Pons (tissue), 1 donor: ENCODE results near the gene SRMS.
"Not testable (repeated sequence)": the region's sequence is repeated elsewhere in the genome, so short reads cannot be mapped to it uniquely, and the experiment has no call there.

Experiments
- DNase-seq: peaks from one replicate; pipeline ENCODE4 v3.0.0-alpha.2; 2016; ENCODE audit warnings: low spot score

The SRMS gene

DNA sequence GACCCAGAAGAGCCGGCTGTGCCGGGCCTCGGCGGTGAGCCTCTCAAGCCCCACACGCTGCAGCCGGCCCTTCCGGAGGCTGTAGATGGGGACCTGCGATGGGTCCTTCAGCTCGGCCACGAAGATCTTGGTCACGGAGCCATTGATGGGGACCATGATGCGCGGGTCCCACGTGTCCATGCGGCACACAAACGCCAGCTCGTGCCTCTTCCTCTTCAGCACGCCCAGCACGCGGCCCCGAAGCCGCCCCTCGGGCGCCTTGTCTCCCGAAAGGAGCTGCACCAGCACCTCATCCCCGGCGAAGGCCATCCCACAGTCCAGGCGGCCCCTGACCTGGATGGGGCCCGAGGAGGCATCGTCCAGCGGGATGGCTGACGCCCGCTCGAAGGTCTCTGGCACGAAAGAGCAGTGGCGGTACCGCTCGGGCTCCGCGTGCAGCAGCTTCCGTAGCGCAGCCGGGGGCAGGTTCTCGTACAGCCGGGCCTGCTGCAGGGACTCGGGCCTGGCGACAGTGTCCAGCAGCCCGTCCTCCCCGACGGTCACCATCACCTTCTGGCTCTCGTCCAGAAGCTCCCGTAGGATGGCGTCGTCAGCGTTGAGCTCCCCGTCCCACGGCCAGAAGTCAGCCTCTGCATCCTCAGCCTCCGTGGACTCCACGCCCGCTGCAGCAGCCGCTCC, 17.6 kb upstream of the SRMS start:
- DNase-seq: no peak

DNA sequence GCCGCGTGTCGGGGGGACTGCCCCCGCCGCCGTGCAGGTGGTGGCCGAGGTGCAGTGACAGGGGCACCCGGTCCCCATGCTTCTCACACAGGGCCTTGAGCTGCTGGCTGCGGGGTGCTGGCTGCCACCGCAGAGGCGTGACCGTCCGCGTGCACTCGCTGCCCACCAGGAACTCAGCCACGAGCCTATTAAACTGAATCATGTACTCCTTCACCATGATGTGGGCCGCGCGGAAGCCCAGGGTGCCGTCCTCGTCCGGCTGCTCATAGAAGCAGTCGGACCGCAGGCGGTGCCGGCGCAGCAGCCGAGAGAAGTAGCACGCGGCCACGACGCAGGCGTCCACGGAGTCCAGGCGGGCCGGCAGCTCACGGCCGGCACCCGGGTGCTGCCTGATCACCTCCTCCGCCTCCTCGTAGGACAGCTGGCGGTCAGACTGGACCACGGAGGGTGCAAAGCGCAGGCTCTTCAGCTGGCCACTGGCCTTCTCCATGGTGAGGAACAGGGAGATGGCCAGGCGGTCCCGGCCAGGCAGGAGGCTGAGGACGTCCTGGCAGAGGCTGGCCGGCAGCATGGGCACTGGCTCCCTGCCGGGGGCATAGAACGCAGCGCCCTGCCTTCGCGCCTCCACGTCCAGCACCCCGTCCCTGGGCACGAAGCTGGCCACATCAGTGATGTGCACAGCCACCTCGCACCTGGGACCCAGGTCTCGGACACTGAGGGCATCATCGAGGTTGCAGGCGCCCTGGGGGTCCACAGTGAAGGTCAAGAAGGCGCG, 16.7 kb upstream of the SRMS start:
- DNase-seq: no peak

DNA sequence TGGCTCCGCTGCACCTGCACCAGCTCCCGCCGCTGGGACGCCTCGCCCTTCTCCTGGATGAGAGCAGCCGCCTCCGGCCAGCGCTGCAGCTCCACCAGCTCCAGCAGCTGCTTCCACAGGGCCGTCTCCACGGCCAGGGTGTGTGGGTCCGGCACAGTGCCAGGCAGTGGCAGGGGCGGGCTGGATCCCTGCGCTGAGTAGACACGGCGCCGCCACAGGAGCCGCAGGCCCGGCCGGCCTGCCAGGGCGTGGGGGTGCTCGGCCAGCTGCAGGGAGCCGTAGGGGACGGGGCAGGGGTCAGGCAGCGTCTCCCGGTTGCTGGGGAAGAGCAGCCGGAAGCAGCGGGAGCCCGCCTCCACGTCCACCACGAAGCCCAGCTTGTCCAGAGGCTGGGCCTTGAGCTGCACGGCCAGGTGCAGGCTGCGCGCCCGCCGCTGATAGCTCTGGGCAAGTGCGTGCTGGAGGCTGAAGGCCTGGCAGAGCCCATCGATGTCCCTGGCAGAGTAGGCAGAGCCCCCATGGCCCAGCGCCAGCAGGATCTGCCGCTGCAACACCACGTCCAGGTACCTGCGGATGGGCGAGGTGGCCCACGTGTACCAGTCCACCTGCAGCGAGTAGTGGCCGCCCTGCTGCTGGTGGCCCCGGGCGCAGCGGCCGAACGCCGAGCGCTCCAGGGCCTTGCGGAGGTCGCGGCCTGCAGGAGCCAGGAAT, 15.8 kb upstream of the SRMS start:
- DNase-seq: no peak

DNA sequence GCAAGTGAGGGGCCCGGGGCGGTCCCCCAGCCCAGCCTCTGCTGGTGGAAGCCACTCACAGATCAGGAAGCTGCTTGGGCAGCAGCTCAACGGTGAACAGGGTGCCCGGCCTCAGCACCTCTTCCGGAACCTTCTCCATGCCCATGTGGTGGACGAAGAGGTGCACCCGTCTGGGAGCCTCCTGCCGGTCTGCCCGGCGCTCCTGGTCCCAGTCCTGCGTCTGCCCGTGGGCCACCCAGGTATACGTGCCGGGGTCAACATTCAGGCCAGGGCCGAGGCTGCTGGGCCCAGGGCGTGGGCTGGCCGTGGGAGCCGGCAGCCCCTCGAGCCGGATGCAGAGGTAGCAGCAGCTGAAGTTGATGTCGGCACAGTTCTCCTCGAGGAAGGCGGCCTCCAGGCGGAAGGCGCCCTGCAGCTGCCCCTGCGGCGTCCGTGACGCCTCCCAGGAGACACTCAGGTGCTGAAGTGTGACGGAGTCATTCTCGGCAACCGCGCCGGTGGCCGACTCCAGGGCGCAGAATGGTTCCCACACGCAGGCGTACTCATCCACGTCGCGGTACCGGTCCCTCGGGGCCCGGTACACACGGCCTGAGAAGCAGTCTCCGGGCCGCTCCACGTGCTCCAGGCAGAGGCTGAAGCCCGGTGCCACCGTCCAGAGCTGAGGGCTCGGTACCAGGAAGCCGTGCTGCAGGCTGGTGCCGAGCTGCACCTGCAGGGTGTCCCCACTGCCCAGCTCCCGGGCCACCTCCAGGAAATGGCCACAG, 15.1 kb upstream of the SRMS start:
- DNase-seq: no peak

DNA sequence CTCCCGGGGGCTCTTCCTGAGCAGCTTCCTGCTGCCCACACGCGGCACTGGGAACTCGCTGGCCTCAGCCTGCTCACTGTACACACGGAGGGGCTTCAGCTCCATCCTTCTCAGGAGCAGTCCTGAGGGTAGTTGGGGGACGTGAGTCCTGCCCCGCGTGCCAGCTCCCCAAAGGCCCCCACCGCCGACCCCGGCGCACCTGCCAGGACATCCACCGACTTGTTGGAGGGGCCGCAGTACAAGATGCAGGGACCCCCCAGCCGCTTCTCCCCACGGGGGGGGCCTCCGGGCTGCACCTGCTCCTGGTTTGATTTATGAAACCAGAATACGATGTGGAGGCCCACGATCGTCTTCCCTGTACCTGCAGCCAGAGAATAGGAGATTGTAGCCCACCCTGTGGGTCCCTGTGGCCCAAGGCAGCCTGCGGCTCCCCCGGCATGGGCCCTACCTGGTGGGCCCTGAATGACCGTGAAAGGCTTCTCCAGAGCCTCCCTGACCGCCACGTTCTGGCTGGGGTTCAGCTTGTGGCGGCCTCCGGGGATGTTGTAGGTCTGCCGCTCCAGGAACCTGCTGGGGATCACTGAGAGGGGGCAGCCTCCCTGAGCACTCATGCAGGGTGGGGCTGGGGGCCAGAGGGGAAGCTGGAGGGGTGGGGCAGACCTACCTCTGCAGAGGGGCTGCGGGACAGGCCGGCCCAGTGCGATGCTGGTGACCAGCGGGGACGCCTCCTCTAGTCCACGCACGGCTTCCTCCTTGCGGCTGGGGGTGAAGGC, 14.3 kb upstream of the SRMS start:
- no peak for DNase-seq

DNA sequence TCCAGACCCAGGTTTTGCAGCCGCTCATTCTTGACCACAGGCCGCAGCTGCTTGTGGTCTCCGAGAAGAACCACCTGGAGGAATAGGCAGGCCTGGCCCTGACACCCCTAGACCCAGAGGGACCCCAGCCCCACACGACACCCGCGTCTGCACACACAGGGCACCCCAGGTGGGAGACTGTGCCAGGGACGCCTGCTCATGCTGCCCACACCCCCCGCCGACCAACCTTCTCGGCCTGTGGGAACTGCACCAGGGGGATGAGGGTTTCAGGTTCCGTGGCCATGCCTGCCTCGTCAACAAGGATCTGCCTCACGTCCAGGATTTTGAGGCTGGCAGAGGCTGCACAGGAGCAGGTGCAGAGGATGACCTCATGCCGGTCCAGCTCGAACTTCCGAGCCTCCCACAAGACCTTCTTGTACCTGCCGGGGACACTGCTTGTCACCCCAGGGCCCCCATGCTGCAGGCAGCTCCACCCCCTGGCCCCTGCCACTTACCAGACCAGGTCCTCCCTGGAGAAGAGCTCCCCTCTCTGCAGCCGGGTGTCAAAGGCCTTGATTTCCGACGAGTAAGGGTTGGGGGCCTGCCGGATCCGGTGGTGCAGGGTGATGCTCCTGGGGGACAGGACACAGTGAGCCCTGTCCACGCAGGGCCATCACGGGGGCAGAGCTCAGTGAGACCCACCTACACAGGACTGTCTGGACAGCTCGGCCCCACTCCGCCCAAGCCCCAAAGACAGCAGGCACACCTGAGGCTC, 13.5 kb upstream of the SRMS start:
- no peak for DNase-seq

DNA sequence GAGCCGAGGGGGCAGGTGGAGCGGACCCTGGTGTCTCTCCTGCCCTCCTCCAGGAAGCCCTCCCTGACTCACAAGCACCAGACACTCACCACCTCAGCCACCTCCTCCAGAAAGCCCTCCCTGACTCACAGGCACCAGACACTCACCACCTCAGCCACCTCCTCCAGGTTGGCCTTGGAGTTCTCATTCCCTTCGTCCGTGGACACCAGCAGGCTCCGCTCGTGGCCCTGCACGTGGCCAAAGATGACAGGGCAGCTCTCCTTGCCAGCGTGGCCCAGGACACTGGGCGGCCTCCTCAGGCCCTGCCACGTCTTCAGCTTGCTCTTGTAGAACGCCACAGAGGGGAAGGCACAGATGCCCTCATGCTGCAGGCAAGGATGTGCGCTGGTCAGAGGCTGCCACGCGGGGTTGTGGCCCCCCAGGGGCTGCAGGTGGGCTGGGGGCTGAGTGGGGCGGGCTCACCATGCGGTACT, 12.8 kb upstream of the SRMS start:
- DNase-seq: no peak

DNA sequence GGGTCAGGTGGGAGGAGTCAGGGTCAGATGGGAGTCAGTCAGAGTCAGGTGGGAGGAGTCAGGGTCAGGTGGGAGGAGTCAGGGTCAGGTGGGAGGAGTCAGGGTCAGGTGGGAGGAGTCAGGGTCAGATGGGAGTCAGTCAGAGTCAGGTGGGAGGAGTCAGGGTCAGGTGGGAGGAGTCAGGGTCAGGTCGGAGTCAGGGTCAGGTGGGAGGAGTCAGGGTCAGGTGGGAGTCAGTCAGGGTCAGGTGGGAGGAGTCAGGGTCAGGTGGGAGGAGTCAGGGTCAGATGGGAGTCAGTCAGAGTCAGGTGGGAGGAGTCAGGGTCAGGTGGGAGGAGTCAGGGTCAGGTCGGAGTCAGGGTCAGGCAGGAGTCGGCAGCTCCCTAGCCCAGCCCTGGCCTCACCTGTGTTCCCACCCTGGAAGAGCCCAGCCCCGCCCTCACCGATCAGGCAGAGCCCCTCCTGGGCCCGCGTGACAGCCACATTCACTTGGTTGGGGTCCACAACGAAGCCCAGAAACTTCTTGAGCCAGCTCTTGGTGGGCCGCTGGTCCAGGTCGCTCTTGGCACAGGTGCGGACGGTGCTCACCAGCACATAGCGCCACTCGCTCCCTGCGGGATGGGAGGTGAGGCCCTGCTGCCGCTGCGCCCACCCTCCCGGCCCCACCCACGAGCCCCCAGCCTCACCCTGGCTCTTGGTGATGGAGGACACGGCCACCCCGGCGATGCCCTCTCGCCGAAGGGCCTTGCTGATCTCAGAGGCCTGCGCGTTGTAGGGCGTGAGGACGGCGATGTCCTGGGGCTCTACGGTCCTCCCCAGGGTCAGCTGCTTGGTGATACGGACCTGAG, 12.2 kb upstream of the SRMS start:
- not testable (repeated sequence) for DNase-seq

DNA sequence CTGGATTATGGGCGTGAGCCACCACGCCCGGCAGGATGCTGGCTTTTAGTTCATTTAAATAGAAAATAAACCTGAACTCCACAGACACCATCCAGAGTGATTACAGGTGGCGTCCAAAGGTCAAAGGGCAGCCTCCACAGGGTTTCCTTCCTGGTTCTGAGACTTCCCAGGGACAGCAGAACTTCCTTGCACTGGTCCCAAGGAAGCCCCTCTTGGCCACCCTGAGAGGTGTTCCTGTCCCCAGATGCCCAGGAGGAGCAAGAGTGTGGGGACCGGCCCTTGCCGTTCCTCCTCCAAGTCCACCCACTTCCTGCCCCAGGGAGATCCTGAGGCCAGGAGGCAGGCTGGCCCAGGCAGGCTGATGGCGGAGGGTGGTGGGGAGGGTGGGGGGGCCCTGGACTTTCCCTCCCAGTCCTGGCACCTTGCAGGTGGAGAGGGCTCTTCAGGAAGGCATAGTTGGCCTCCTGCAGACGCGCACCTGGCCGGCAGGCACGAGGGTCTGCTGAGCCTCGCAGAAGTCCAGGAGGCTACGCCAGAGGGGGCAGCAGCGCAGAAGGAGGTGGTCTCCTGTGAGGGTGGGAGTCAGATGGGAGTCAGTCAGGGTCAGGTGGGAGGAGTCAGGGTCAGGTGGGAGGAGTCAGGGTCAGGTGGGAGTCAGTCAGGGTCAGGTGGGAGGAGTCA, 11.4 kb upstream of the SRMS start:
- no peak for DNase-seq

DNA sequence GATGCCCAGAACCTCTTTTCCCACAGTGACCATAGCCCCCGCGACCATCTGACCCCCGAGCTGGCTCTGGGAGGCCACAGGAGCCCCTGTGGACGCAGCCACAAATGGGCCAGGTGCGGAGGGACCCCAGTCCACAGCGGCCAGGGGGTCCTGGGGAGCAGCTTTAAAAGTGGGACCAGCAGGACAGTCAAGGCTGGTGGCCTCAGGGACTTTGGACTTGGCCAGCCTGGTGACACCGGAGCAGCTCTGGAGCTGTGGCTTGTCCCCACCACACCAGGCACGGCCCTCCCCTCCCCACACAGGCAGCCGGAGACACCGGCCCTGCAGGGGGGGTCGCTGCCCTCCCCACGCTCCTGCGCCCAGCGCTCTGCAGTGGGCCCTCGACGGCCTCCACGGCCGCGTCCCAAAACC, 9.9 kb upstream of the SRMS start:
- no peak for DNase-seq

DNA sequence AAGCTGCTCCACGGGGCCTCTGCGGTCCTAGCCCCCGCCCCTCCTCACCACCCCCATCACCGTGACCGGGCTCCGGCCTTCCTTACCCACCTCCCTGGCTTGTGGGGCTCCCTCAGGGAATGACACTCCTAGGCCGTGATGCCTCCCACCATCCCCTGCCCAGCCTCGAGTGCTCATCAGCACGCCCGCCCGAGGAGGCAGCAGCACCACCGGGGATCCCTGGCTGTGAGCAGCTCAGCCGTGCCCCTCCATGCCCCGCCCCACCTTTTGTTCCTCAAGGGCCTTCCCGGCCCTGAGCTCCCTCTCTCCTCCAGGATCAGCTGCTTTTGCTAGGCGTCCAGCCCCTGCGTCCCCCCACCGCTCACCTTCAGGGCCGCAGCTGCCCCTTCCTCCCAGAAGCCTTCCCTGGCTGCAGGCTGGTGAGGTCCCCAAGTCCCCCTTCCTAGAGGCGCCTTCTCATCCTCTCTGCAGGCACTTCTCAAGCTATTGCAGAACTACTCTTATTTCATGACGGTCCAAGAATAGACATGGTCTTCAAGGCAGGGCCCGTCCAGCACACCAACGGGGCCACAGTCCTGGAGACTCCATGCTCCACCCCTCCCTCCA, 9.4 kb upstream of the SRMS start:
- DNase-seq: no peak

DNA sequence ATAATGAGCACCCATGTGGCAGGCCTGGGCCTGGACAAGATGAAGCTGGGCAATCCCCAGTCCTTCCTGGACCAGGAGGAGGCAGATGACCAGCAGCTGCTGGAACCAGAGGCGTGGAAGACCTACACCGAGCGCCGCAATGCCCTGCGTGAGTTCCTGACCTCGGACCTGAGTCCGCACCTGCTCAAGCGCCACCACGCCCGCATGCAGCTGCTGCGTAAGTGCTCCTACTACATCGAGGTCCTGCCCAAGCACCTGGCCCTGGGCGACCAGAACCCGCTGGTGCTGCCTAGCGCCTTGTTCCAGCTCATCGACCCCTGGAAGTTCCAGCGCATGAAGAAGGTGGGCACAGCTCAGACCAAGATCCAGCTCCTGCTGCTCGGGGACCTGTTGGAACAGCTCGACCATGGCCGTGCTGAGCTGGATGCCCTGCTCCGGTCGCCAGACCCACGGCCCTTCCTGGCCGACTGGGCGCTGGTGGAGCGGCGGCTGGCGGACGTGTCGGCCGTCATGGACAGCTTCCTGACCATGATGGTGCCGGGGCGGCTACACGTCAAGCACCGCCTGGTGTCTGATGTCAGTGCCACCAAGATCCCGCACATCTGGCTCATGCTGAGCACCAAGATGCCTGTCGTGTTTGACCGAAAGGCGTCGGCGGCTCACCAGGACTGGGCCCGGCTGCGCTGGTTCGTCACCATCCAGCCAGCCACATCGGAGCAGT, 8.3 kb upstream of the SRMS start:
- DNase-seq: no peak

DNA sequence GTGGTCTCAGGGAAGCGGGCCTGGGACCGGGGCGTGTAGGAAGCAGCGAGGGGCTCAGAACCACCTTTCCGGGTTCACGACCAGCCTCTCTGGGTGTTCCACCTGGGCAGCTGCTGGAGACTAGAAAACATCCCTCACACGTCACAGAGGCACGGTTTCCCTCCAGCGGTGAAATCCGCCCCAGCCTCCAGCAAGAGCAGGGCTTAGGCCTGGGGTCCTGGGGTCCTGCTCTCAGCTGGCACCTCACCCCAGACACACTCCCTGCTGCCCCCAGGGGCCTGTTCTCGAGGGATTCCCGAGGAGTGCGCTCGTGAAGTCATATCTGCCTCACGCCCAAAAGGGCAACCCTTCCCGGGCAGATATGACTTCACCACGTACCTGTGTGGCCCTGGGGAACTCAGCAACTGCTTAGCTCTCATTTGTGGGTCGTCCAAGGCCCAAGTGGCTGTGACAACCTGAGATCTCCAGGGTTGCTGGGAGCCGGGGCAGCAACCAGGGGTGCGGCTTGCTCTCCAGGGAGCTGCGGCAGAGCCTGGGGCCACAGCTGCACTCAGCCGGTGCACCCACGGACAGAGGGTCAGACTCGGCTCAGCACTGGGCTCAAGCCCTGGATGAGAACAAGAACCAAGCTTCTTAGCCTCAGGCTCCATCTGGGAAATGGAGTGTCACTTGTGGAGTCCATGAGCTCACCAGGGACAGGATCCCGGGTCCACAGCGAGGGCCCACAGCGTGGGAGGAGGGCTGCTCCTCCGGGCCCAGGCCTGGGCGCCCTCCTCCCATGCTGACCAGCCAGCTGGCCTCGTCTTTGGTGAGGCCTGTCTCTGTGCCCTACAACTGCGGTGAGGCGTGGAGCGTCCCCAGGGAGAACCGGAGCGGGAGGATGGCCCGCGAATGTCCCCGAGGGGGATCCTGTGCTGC, 7.1 kb upstream of the SRMS start:
- DNase-seq: no peak

DNA sequence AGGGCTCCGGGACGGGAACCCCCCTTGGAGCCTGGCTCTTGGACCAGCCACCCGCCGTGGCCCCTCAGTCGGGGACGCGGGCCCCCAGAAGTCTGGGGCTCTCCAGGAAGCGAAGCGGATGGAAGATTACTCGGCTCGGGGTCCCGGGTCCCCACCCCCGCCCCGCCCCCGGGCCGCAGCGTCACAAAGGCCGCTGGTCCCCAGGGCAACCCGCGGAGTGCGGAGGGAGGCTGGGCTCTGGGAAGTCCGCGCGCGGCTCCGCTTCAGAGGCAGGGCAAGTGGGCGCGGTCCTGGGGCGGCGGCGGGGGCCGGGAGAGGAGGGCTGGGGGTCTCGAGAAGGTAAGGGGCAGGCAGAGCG, 6.4 kb upstream of the SRMS start, which contains the start of gene FNDC11:
TSS of gene FNDC11 (plus strand) at position 227 of the 358 bp plus-strand sequence. CDS start 1,505 bp downstream, outside the sequence.
- DNase-seq: no peak

DNA sequence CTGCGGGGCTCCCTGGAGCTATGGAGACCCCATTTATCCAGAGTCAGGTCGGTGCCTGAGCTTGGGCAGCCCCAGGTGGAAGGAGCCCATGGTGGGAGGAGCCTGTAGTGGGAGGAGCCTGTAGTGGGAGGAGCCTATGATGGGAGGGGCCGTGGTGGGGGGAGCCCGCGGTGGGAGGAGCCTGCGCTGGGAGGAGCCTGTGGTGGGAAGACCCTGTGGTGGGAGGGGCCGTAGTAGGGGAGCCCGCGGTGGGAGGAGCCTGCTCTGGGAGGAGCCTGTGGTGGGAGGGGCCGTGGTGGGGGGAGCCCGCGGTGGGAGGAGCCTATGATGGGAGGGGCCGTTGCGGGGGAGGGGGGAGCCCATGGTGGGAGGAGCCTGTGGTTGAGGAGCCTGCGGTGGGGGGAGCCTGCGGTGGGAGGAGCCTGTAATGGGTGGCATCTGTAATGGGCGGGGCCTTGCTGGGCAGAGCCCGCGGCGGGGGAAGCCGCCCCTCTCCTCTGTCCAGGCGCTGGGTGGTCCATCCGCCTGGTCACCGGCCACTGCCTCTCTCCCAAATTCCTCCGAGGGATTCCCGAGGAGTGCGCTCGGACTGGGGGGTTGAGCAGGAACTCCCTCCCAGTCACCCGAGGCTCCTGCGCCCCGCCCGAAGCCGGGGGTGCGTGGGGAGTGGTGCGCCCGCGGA, 5.8 kb upstream of the SRMS start:
- DNase-seq: no peak
